Skin epidermis (tissue), 12 donors: ENCODE results near the gene COLQ.
"Not testable (repeated sequence)": the region's sequence is repeated elsewhere in the genome, so short reads cannot be mapped to it uniquely, and the experiment has no call there.

ENCODE experiments used
- H3K27ac ChIP-seq, 21 experiments: fragments of 200-600 bp; sonication (generic) in 11 of 21; one replicate each; pipeline ENCODE4 v1.5.0; 2020; ENCODE audit warnings: mild to moderate bottlenecking in 3 of 21, inconsistent platforms in 2 of 21, moderate library complexity in 2 of 21
- H3K4me3 ChIP-seq, 7 experiments: fragments of 200-600 bp; sonication (generic) in 2 of 7; one replicate each; pipeline ENCODE4 v1.5.0; 2020; ENCODE audit warnings: inconsistent platforms in 2 of 7, mild to moderate bottlenecking in 2 of 7, moderate library complexity in 1 of 7

Gene COLQ

GRCh38 chr3:15521573-15521965 lies at the start of gene COLQ:
TSS of gene COLQ (minus strand) at chr3:15521706. CDS start at chr3:15521625, 81 bp downstream.
- H3K4me3 ChIP-seq = no peak within 1 kb of the TSS
- peak within 1 kb of the TSS in 1 of 21 experiments; percentile 6 for H3K27ac ChIP-seq

GRCh38 chr3:15563190-15563589 lies 41.7 kb upstream of the COLQ start:
- H3K27ac ChIP-seq = no peak overlapping the region
- no peak overlapping the region for H3K4me3 ChIP-seq

GRCh38 chr3:15562560-15562959 lies 41.1 kb upstream of the COLQ start:
- Histone ChIP-seq H3K27ac (no peak overlapping the region), H3K4me3 (no peak overlapping the region)

- H3K4me3 ChIP-seq = no peak overlapping the region
- H3K27ac ChIP-seq = no peak overlapping the region
These were observed 37.1 kb upstream of the COLQ start for GRCh38 chr3:15558581-15558980.

- no peak overlapping the region for H3K4me3 ChIP-seq
- H3K27ac ChIP-seq = no peak overlapping the region
These were observed 36.0 kb upstream of the COLQ start for GRCh38 chr3:15557511-15557946.

- no peak overlapping the region for H3K4me3 ChIP-seq
- H3K27ac ChIP-seq = peak overlapping the region in 3 of 21 experiments; percentile 17 to 57 (median 24)
These were observed 35.0 kb upstream of the COLQ start for GRCh38 chr3:15556512-15556911.

GRCh38 chr3:15553749-15554148 lies 32.2 kb upstream of the COLQ start:
- Histone ChIP-seq H3K4me3 (no peak overlapping the region), H3K27ac (no peak overlapping the region)

- Histone ChIP-seq H3K27ac (no peak overlapping the region), H3K4me3 (no peak overlapping the region)
These were observed 30.4 kb upstream of the COLQ start for GRCh38 chr3:15551902-15552301.

- H3K27ac ChIP-seq = no peak overlapping the region
- no peak overlapping the region for H3K4me3 ChIP-seq
These were observed 28.3 kb upstream of the COLQ start for GRCh38 chr3:15549846-15550245.

- Histone ChIP-seq H3K4me3 (no peak overlapping the region), H3K27ac (no peak overlapping the region)
These were observed 21.1 kb upstream of the COLQ start for GRCh38 chr3:15542614-15543013.

GRCh38 chr3:15541371-15541770 lies 19.9 kb upstream of the COLQ start:
- no peak overlapping the region for H3K27ac ChIP-seq
- no peak overlapping the region for H3K4me3 ChIP-seq

GRCh38 chr3:15539066-15539465 lies 17.6 kb upstream of the COLQ start:
- no peak overlapping the region for H3K27ac ChIP-seq
- no peak overlapping the region for H3K4me3 ChIP-seq

- H3K4me3 ChIP-seq = no peak overlapping the region
- H3K27ac ChIP-seq = peak overlapping the region in 1 of 21 experiments; percentile 75
These were observed 16.8 kb upstream of the COLQ start for GRCh38 chr3:15538345-15538744.

- H3K27ac ChIP-seq = peak overlapping the region in 5 of 21 experiments; percentile 11 to 75 (median 55)
- no peak overlapping the region for H3K4me3 ChIP-seq
These were observed 15.3 kb upstream of the COLQ start for GRCh38 chr3:15536856-15537255.

GRCh38 chr3:15535732-15536131 lies 14.2 kb upstream of the COLQ start:
- no peak overlapping the region for H3K4me3 ChIP-seq
- peak overlapping the region in 5 of 21 experiments; percentile 2 to 75 (median 52) for H3K27ac ChIP-seq

GRCh38 chr3:15532614-15533013 lies 11.1 kb upstream of the COLQ start:
- H3K27ac ChIP-seq, H3K4me3 ChIP-seq: not testable (repeated sequence)

GRCh38 chr3:15531346-15531745 lies 9.8 kb upstream of the COLQ start:
- H3K27ac ChIP-seq = no peak overlapping the region
- no peak overlapping the region for H3K4me3 ChIP-seq

GRCh38 chr3:15528854-15529537 lies 7.5 kb upstream of the COLQ start:
- Histone ChIP-seq H3K27ac (peak overlapping the region in 1 of 21 experiments; percentile 10), H3K4me3 (no peak overlapping the region)

- no peak overlapping the region for H3K27ac ChIP-seq
- H3K4me3 ChIP-seq = no peak overlapping the region
These were observed 5.5 kb upstream of the COLQ start for GRCh38 chr3:15527031-15527459.

- H3K27ac ChIP-seq = no peak overlapping the region
- no peak overlapping the region for H3K4me3 ChIP-seq
These were observed 4.3 kb upstream of the COLQ start for GRCh38 chr3:15525790-15526189.

GRCh38 chr3:15523660-15524417 lies 2.3 kb upstream of the COLQ start:
- H3K27ac ChIP-seq = no peak overlapping the region
- no peak overlapping the region for H3K4me3 ChIP-seq
